Mesenchymal stem cell (in vitro differentiated cells and primary cell): ENCODE measurements around the gene KHDC4. TPM values are rescaled to one million over a fixed set of nuclear protein-coding genes. Genes with fewer than 3 reads are reported as not detected.

Experiments
- DNase-seq: peaks from one replicate; pipeline ENCODE4 v3.0.0-alpha.2; 2013
- H2AFZ ChIP-seq: one replicate; pipeline ENCODE4 v1.6.1; 2013; ENCODE audit warnings: low read depth, mild to moderate bottlenecking, control low read depth, inconsistent platforms, low read length, moderate library complexity
- H2AK5ac ChIP-seq: 2 replicates; pipeline ENCODE4 v1.6.1; 2013; ENCODE audit warnings: low read length, moderate library complexity, mild to moderate bottlenecking, inconsistent platforms; ENCODE audit not compliant: severe bottlenecking
- H2BK120ac ChIP-seq: one replicate; pipeline ENCODE4 v1.6.1; 2013; ENCODE audit warnings: low read depth, mild to moderate bottlenecking, inconsistent platforms, low read length, moderate library complexity
- H2BK12ac ChIP-seq, 2 experiments: one replicate each; pipeline ENCODE4 v1.6.1; 2013; ENCODE audit warnings: inconsistent platforms in 2 of 2, low read length in 2 of 2, mild to moderate bottlenecking in 2 of 2, moderate library complexity in 2 of 2, control low read depth in 1 of 2
- H2BK15ac ChIP-seq: one replicate; pipeline ENCODE4 v1.6.1; 2013; ENCODE audit warnings: mild to moderate bottlenecking, low read depth, inconsistent platforms; ENCODE audit not compliant: poor library complexity, severe bottlenecking
- H2BK5ac ChIP-seq: 2 replicates; pipeline ENCODE4 v1.6.1; 2013; ENCODE audit warnings: low read depth, mild to moderate bottlenecking, low read length, control low read depth, inconsistent platforms; ENCODE audit not compliant: poor library complexity, severe bottlenecking
- H3K14ac ChIP-seq, 2 experiments: one replicate each; pipeline ENCODE4 v1.6.1; 2013; ENCODE audit warnings: inconsistent platforms in 2 of 2, low read length in 2 of 2, control low read depth in 1 of 2, mild to moderate bottlenecking in 1 of 2, moderate library complexity in 1 of 2
- H3K18ac ChIP-seq, 2 experiments: one replicate each; pipeline ENCODE4 v1.6.1; 2013; ENCODE audit warnings: inconsistent platforms in 2 of 2, low read length in 2 of 2, control low read depth in 1 of 2, low read depth in 1 of 2, mild to moderate bottlenecking in 1 of 2
- H3K23ac ChIP-seq, 2 experiments: one replicate each; pipeline ENCODE4 v1.6.1; 2013; ENCODE audit warnings: inconsistent platforms in 2 of 2, low read length in 2 of 2, mild to moderate bottlenecking in 2 of 2, moderate library complexity in 2 of 2, control low read depth in 1 of 2
- H3K27ac ChIP-seq: 2 replicates; pipeline ENCODE4 v1.5.1; 2013; ENCODE audit warnings: mild to moderate bottlenecking, moderate library complexity, low read length, control low read depth, inconsistent platforms; ENCODE audit not compliant: poor library complexity, severe bottlenecking
- H3K27me3 ChIP-seq, 2 experiments: 2 replicates each; pipeline versions ENCODE4 v1.6.1 to v1.7.0; 2013; ENCODE audit warnings: low read length in 2 of 2, mild to moderate bottlenecking in 2 of 2, moderate library complexity in 2 of 2, control low read depth in 1 of 2, inconsistent platforms in 1 of 2; ENCODE audit not compliant: control insufficient read depth in 1 of 2, insufficient read depth in 1 of 2
- H3K36me3 ChIP-seq, 2 experiments: 2 replicates each; pipeline versions ENCODE4 v1.6.1 to v1.7.0; 2013; ENCODE audit warnings: low read length in 2 of 2, control low read depth in 1 of 2, inconsistent platforms in 1 of 2, low read depth in 1 of 2, mild to moderate bottlenecking in 1 of 2; ENCODE audit not compliant: insufficient read depth in 2 of 2, control insufficient read depth in 1 of 2
- H3K4ac ChIP-seq, 2 experiments: one replicate each; pipeline ENCODE4 v1.6.1; 2013; ENCODE audit warnings: inconsistent platforms in 2 of 2, low read length in 2 of 2, mild to moderate bottlenecking in 2 of 2, moderate library complexity in 2 of 2, control low read depth in 1 of 2, low read depth in 1 of 2
- H3K4me1 ChIP-seq: 2 replicates; pipeline ENCODE4 v1.6.1; 2013; ENCODE audit warnings: low read depth, low read length, control low read depth; ENCODE audit not compliant: control insufficient read depth, insufficient read depth
- H3K4me2 ChIP-seq: 2 replicates; pipeline ENCODE4 v1.6.1; 2013; ENCODE audit warnings: low read length, mild to moderate bottlenecking, inconsistent platforms; ENCODE audit not compliant: poor library complexity, severe bottlenecking
- H3K4me3 ChIP-seq, 2 experiments: 2 replicates each; pipeline versions ENCODE4 v1.5.1 to v1.7.0; 2013; ENCODE audit warnings: low read length in 2 of 2, mild to moderate bottlenecking in 2 of 2, control low read depth in 1 of 2, low read depth in 1 of 2; ENCODE audit not compliant: insufficient read depth in 1 of 2
- H3K79me1 ChIP-seq: replicated peaks from 2 replicates; pipeline ENCODE4 v1.6.1; 2013; ENCODE audit warnings: mild to moderate bottlenecking, control low read depth, low read length, inconsistent platforms; ENCODE audit not compliant: poor library complexity, severe bottlenecking
- H3K9ac ChIP-seq: 2 replicates; pipeline ENCODE4 v1.7.0; 2013; ENCODE audit warnings: mild to moderate bottlenecking, low read length, moderate library complexity
- H3K9me3 ChIP-seq: 2 replicates; pipeline ENCODE4 v1.7.0; 2013; ENCODE audit warnings: mild to moderate bottlenecking, low read length; ENCODE audit not compliant: control insufficient read depth
- H4K8ac ChIP-seq: one replicate; pipeline ENCODE4 v1.6.1; 2013; ENCODE audit warnings: inconsistent platforms, mild to moderate bottlenecking, low read length, moderate library complexity
- H4K91ac ChIP-seq: one replicate; pipeline ENCODE4 v1.6.1; 2013; ENCODE audit warnings: mild to moderate bottlenecking, low read length, inconsistent platforms
- WGBS: methylation state at CpG from one replicate; pipeline ENCODE4 v1.1.7; 2013; ENCODE audit warnings: mixed read lengths; 5-methylcytosine and 5-hydroxymethylcytosine counted together
- small RNA-seq: library from polyadenylated mRNA; stranded (forward); fragments of <200 nt; extraction: miRNeasy Mini kit (QIAGEN cat#:217004); gene quantifications from one replicate; pipeline ENCODE3, GENCODE V24; 2013; ENCODE audit warnings: low read depth

The KHDC4 gene

GRCh38 chr1:155871390-155871789 lies 62.8 kb downstream of the KHDC4 start:
- Histone ChIP-seq H3K4me3 (no peak overlapping the region), H3K9me3 (no peaks in the 10 kb centered on the region), H3K9ac (no peak overlapping the region), H2BK120ac (no peak overlapping the region), H2BK12ac (no peak overlapping the region), H3K4ac (no peak overlapping the region), H3K14ac (no peak overlapping the region), H3K27ac (no peak overlapping the region), H2AK5ac (no peak overlapping the region), H3K79me1 (no peaks in the 10 kb centered on the region), H4K91ac (peak overlapping the region; percentile 21), H3K18ac (no peak overlapping the region), H3K4me2 (no peak overlapping the region), H3K36me3 (peaks cover 0 to 30% of the 10 kb centered on the region in 2 experiments), H3K4me1 (peaks cover 4% of the 10 kb centered on the region), H2AFZ (no peak overlapping the region), H2BK15ac (no peak overlapping the region), H2BK5ac (no peak overlapping the region), H3K23ac (no peak overlapping the region), H3K27me3 (no peaks in the 10 kb centered on the region), H4K8ac (no peak overlapping the region)
- DNase-seq, result no peak
- WGBS, result 78% methylated on average over 1 of the region's 1 CpG

GRCh38 chr1:155867766-155868165 lies 66.4 kb downstream of the KHDC4 start:
- WGBS, result 92% methylated on average over 8 of the region's 8 CpGs
- Histone ChIP-seq H3K79me1 (no peaks in the 10 kb centered on the region), H3K4ac (no peak overlapping the region)

GRCh38 chr1:155864393-155864792 lies 69.8 kb downstream of the KHDC4 start:
- Histone ChIP-seq H3K18ac (no peak overlapping the region), H2AK5ac (no peak overlapping the region), H3K4me2 (no peak overlapping the region), H3K14ac (no peak overlapping the region), H3K9ac (no peak overlapping the region), H3K27me3 (no peaks in the 10 kb centered on the region), H3K23ac (no peak overlapping the region), H2BK120ac (no peak overlapping the region), H3K9me3 (no peaks in the 10 kb centered on the region), H2BK12ac (no peak overlapping the region), H3K27ac (no peak overlapping the region), H2BK5ac (no peak overlapping the region), H3K4ac (no peak overlapping the region), H3K36me3 (peaks cover 0 to 15% of the 10 kb centered on the region in 2 experiments), H3K4me1 (peaks cover 4% of the 10 kb centered on the region), H3K4me3 (no peak overlapping the region), H2BK15ac (no peak overlapping the region), H2AFZ (no peak overlapping the region), H4K8ac (no peak overlapping the region), H3K79me1 (peaks cover 1% of the 10 kb centered on the region), H4K91ac (no peak overlapping the region)
- DNase-seq, result peak; percentile 22

More at GRCh38 chr1:155867766-155868165, 66.4 kb downstream of the KHDC4 start:
- Histone ChIP-seq H3K4me3 (no peak overlapping the region), H4K91ac (no peak overlapping the region), H3K23ac (no peak overlapping the region), H2BK15ac (no peak overlapping the region), H3K4me1 (peaks cover 2% of the 10 kb centered on the region), H3K4me2 (no peak overlapping the region), H3K9me3 (no peaks in the 10 kb centered on the region), H2BK12ac (no peak overlapping the region), H3K9ac (no peak overlapping the region), H3K27me3 (no peaks in the 10 kb centered on the region), H2BK120ac (no peak overlapping the region), H3K18ac (no peak overlapping the region), H3K14ac (no peak overlapping the region), H4K8ac (no peak overlapping the region), H2AK5ac (no peak overlapping the region), H3K27ac (no peak overlapping the region), H2BK5ac (no peak overlapping the region), H3K36me3 (peaks cover 0 to 30% of the 10 kb centered on the region in 2 experiments), H2AFZ (no peak overlapping the region)
- DNase-seq, result no peak

Small RNA genes lying within 50 kb of the gene (small RNA-seq; reads per million reads assigned to genes)
- gene MIR6738, result 2.0 reads per million
- not detected for gene RF00015
- gene SCARNA4, result not detected
- 89.5 reads per million, percentile 92 among the genes with 10 or more reads in this experiment for gene SNORA80E
